COLO668 (cell line): ENCODE data around the gene KRTAP10-4.
"Not testable (repeated sequence)": the region's sequence is repeated elsewhere in the genome, so short reads cannot be mapped to it uniquely, and the experiment has no call there.

Experiments
- DNase-seq: peaks from one replicate; lab custom pipeline; 2025; ENCODE audit not compliant: unreplicated experiment; lab: John Stamatoyannopoulos, UW

The KRTAP10-4 gene

DNA sequence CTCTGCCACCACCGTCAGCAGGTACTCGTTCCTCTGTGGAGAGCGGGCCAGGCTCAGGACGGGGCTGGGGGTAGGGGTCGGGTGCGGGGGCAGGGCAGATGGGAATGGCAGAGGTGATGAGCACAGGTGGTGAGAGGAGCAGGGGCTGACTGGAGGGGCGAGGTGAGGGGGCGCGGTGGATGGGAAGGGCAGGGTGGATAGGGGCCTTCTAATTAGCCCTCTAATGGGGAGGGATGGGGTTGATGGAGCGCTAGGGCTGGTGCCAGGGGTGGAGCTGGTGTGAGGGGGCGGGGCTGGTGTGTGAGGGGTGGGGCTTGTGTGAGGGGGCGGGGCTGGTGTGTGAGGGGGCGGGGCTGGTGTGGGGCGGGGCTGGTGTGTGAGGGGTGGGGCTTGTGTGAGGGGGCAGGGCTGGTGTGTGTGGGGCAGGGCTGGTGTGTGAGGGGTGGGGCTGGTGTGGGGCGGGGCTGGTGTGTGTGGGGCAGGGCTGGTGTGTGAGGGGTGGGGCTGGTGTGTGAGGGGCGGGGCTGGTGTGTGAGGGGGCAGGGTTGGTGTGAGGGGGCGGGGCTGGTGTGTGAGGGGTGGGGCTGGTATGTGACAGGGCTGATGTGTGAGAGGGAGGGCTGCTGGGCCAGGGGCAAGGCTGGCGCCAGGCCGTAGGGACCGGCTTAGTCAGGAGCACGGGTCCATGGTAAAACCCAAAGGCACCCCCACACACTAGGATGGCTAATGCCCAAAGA is 39.5 kb upstream of the KRTAP10-4 start:
- DNase-seq: no peak

DNA sequence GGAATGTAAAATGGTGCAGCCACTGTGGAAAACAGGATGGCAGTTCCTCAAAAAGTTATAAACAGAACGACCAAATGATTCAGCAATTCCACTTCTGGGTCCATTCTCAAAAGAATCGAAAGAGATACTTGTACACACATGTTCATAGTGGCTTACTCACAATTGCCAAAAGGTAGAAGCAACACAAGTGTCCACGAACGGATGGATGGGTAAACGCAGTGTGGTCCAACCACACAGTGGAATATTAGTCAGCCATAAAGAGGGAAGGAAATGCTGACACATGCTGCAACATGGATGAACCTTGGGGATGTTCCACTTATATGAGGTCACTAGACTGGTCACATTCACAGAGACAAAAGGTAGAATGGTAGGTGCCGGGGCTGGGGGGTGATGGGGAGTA is 38.8 kb upstream of the KRTAP10-4 start:
- no peak for DNase-seq

DNA sequence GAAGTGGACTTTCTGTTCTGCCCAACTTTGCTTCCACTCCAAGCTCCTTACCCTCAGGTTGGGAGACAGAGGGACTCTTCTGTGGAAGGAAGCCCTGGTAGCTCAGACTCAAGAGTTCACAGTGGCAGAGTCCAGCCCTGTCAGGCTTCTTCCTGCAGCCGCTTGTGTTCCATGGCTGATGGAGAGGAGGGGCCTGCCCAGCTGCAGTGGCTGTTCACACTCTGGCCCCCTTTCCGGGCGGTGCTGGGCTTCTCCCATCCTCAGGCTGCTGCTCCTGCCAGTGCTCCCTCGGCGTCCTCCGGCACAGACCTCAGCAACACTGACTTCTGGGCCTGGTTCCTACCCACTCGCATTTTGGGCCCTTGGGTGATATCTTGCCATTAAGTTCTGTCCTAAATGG is 37.6 kb upstream of the KRTAP10-4 start:
- no peak for DNase-seq

DNA sequence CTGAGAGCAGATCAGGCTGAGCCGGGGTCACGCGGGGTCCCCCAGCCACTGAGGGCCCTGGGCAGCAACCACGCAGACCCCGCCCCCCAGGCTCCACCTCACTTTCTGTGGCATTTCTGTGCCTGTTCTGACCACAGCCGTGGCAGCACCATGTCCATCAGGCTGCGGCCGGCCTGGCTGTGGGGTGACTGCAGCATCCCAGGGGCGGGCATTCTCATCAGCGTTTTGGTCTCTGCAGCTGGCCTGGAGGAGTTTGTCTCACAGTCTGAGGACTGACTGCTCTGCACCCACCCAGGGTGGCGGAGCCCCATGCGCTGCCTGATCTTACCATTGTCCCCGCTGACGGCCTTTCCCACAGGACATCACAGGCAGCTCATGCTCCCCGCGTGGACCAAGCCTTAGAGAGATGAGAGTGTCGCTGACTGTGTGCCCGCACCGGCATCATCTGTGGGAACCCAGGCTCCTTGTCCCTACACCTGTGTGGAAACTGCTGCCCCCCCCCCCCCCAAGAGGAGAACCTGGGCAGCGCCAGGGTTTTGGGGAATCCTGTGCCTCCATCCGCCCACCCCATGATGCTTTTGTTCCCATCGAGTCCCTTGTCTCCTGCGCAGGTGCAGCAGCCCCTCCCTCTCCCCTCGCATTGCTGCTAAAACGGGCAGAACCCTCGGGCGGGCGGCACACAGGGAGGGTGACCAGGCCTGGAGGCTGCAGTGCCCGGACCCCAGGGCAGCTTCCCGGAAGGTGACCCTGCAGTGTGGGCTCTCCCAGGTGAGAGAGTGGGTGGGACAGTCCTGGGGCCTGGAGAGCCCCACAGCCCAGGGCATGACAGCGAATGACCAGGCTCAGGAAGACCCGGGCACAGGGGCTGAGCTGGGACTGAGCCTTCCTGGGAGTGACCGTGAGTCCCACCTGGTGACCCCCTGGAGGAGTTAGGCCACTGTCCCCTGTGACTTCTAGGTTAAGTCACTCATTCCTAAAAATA is 35.3 kb upstream of the KRTAP10-4 start:
- no peak for DNase-seq

DNA sequence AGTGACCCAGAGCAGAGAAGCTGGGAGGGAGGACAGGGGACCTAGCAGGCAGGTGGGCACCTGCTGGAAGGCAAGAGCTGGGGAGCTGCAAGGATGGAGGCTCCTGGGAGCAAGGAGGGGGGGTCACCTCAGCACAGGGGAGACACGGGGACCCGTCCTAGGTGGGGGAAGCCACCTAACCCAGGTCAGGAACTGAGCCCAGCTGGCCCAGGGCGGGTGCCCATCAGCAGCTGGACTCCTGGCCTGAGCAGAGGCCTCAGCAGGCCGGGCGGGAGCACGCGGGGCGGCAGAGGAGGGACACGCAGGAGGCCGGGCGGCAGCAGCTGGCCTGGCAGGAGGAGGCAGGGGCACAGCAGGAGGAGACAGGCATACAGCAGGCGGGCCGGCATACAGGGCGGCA is 34.5 kb upstream of the KRTAP10-4 start:
- DNase-seq: no peak

DNA sequence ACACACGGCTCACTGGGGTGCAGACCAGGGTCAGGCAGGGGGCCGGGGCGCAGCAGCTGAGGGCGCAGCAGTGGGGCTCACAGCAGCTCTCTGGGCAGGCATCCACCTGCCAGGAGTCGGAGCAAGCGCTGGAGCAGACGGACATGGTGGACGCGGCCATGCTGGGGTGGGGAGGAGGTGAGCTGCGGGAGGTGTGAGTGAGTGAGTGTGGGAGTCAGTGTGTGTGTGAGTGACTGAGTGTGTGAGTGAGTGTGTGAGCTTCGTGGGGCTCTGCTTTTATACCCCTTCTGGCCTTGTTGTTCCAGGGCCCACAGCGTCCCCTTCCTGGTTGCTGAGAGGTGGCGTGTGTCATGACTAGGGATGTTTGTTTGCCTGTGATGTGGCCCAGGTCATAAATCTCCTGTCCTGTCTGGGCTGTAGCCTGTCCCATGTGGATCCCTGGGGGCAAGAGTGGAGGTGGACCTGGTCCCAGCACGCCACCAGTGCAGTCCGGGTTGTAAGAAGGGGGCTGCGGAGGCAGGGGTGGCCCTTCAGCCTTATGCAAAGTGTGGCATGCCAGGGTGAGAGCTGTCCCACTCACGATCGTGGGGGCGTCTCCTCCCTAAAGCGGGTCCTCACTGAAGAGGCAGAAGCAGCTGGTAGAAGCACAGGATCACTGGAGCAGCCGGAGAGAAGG is 33.4 kb upstream of the KRTAP10-4 start, which contains the start of gene KRTAP10-1:
Gene KRTAP10-1, minus strand, starts transcription at position 205 of the 676 bp plus-strand sequence. Its CDS starts 45 bp downstream, at position 160.
- DNase-seq: no peak

DNA sequence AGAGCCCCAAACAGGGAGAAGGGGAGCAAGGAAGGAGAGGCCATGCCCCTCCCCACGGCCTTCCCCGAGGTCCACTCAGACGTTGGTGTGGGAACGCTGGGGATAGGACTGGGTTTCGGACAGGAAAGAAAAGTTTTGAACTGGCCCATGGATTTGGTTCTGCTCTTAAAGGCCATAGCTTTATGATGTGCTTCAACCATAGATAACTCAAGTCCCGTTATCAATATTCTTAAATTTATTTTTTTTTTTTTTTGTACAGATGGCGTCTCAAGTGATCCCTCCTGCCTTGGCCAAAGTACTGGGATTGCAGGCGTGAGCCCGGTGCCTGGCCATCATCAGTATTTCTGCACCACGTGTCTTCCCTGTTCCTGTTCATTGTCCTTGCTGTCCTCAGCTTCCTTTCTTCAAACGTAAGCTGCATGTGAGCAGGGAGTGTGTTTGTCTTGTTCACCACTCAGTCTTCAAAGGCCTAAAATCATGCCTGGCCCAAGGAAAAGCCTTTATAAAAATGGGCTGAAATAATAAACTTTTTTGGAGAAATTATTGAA is 32.7 kb upstream of the KRTAP10-4 start:
- DNase-seq: no peak

DNA sequence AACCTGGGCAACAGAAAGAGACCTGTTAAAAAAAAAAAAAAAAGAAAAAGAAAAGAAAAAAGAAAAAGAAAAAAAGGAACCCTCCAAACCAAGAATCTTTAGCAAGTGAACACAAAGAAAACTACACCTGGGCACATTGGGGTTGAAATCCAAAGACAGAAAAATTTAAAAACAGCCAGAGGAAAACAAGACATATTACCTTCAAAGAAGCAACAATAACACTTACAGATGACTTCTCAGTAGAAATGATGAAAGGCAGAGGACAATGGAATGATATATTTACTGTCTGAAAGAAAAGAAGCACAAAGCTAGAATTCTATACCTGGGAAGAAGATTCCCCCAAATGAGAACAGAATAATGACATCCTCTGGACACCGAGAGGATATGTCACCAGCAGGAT is 30.8 kb upstream of the KRTAP10-4 start:
- DNase-seq: no peak

DNA sequence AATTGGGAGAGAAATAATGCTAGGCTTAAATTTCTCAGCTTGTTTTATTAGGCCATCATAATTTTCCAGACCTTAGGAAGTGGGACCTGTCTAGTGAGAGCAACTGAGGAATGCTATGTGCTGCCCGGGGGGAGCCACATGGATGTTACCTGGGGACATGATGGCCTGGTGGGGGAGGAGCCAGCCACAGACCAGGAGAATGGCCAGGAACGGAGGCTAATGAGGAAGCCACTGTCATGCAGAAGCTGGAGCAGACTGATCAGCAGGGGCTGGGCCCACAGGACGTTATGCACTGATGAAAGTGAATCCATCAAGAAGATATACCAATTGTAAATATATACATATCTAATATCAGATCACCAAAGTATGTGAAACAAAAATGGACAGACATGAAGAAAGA is 29.0 kb upstream of the KRTAP10-4 start:
- DNase-seq: no peak

DNA sequence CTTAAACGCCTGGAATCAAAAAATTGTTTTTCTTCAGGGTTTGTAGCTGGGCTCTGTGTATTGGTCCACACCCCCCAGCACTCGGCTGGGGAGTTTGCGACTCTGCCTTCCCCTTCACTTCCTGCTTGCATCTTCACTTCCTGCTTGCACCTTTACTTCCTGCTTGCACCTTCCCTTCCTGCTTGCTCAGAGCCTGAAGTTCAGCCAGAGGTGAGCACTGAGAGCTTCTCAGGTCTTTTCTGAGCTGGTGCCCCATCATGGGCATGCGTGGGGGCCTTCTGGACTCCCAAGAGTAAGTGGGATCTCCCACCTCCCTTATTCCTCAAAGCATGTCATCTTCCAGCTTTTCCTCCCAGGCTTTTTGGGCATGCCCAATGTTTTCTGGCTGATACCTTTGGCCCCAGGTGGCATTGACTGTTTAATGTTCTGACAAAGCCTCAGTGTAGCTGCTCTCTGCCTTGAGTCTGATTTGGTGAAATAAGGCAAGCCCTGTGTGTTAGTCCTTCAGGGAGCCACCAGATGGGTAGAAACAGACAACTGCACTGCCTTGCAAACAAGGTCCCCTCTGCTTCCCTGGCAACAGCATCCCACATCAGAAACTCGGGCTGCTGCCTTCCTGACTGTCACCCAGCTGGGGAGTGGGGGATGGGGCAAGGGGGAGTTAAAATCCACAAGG is 25.7 kb upstream of the KRTAP10-4 start:
- DNase-seq: no peak

DNA sequence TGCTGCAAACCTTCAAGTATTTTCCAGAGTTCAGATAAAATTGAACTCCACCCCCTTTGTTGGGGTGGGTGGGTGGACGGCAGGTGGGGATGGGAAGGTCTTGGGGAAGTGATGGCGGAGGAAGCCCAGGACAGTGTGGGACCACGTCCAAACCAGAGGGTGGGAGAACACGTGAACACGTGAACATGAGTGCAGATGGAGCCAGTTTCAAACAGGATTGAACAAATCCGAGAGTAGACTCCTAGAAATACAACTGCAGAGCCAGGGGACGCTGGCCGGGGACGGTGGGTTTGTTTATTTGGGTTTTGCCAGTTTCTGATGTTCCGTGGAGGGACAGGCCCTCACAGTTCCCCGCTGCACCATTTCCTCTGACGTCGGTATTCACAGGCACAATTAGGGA is 25.1 kb upstream of the KRTAP10-4 start:
- no peak for DNase-seq

DNA sequence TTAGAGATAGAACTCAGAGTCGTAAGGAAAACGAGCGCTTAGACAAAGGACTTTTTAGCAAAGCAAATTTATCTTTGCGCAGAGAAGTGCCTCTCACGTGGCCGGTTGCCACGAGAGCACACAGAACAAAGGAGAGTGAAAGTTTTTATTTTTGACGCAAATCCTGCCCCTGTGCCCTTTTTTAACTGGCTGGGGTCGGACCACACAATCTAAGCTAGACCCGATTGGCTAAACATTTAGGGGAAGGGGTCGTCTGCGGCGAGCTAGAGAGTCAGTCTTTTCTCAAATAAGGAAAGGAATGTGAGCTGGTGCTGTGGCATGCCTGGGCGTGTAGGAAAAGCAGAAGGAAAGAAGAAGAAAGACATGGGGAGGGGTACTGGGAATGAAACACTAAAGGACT is 24.6 kb upstream of the KRTAP10-4 start:
- no peak for DNase-seq

DNA sequence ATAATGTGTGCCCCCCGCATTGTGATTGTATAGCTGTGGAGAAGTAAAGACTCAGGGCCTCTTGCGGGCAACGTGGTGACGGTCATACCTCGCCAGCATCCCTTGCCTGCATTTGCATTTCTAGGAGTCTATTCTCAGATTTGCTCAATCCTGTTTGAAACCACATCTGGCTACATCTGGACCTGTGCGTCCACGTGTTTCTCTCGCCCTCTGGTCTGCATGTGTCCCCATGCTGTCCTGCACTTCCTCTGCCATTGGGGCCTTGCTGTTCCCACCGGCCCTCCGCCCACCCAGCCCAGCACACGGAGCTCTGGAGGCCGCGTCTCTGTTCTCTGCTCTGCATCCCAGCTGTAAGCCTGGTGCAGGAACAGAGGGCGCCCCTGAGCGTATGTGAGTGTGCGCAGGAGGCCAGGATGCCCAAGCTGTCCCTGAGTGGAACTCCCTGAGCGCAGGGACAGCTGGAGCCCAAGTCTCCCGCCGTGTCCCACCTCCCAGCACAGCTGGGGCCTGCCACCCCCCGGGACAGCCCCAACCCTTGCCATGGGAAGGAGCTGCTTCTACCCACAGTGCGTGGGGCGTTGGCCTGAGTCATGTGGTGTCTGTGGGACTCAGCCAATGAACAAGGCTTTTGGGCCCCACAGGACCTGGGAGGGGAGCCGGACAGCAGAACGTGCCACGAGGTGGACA is 23.9 kb upstream of the KRTAP10-4 start:
- DNase-seq: no peak

DNA sequence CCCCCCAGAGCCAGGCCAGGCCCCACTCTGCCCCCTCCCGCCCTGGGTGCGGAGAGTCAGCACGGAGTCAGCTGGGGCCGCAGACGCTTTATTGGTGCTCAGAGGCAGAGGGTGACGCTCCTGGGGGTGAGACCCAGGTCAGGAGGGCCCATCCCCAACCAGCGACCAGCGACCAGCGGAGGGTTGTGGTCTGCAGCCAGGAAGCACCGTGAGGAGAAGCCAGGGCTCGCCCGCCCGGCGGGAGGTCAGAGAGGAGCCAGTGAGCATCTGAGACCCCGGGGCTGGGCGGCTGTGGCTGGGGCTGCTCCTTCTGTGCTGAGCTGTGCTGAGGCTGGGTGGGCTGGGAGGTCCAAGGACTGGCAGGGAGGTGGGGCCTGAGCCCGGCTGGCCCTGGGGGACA is 23.2 kb upstream of the KRTAP10-4 start:
- DNase-seq: not testable (repeated sequence)

DNA sequence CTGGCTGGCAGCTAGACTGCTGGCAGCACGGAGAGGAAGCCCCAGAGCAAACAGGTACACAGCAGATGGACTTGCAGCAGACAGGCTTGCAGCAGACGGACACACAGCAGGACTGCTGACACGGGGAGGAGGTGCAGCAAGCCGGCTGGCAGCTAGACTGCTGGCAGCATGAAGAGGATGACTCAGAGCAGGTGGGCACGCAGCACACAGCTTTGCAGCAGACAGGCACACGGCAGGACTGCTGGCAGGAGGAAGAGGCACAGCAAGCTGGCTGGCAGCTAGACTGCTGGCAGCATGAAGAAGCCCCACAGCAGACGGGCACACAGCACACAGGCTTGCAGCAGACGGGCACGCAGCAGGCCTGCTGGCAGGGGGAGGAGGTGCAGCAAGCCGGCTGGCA is 22.7 kb upstream of the KRTAP10-4 start:
- peak; percentile 47 for DNase-seq

DNA sequence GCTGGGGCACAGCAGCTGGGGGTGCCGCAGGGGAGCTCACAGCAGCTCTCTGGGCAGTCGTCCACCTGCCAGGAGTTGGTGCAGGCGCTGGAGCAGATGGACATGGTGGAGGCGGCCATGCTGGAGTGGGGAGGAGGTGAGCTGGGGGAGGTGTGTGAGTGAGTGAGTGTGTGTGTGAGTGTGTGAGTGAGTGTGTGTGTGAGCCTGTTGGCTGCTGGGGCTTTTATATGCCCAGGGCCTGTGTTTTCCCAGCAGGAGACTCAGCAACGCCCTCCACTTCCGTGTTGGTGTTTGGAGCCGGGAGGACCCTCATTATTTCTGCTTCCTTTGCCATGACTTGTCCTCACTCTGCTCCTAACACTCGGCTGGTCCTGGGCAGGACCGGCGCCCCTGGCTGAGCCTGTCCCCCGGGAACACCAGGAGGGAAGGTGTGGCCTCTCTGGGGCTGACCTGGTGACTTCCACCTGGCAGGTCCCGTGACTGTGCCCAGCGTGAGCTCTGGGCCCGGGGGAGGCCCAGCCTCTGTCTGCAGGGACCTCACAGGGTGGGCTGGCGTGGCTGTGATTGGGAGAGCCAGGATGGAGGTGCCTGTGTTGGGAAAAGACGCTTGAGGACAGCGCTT is 22.1 kb upstream of the KRTAP10-4 start, which contains the start of gene KRTAP10-2:
Gene KRTAP10-2, minus strand, starts transcription at position 166 of the 622 bp plus-strand sequence. Its CDS starts 47 bp downstream, at position 119.
- DNase-seq: peak; percentile 60

DNA sequence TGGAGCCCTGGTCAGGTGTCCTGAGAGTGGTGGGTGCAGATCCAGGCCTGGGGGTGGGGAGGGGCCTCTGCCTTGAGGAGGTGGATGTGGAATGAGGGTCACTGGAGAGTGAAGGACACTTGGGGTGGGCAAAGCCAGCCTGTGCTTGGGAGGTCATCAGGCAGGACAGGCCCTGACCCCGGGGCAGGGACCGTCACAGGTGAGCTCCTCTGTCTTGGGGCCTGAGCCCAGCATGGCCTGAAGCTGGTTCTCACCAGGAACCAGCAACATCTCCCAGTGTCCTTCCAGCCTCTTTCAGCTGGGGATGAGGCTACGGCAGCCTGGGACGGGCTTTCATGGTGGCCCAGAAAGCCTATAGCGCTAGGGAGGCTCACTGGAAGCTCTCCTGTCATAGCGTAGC is 21.4 kb upstream of the KRTAP10-4 start:
- DNase-seq: no peak

DNA sequence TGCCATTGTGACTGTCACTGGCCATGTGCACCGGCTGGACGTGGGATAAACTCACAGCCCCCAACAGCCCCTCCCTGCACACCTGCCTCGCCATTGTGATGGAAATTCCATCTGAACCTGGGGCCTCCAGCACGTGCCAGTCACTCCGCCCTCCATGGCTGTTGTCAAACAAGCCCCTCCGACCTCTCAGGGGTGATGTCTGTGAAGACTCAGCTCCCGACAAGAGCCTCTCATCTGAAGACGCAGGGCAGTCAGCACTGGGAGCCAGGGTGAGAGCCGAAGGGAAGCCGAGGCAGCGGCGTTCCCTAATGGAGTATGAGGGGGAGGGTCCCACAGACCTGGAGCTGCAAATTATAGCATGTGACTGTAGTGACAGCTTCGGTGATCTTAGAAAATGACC is 20.8 kb upstream of the KRTAP10-4 start:
- DNase-seq: peak; percentile 40

DNA sequence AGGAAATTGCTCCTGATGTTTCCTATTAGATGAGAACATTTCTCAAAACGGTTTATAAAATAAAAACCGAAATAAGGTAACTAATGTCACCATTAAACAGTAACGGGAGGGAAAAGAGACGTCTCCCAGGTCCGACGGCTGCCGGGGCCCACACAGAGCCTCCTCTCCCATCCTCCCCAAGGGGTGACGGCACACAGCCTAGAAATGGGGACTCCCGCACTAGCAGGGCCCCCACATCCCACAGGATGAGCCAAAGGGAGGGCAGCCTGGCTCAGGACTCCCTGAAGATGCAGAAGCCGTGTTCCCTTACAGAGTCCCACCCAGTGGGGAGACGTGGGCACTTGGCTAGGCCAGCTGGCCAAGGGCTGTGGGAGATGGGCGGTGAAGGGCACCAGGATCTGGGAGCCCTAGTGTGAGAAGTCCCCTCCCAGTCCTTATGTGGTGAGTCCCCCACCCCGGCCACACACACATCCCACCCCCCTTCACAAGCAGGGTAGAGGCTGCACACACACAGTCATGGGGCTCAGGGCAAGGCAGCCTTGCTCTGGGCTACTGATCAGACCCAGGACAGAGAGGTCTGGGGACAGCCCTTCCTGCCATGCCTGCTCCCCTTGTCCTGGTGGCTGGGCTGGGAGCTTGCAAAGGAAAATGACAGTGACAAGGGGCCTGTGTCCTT is 18.2 kb upstream of the KRTAP10-4 start:
- no peak for DNase-seq
